Ishikawa (cell line): ENCODE data around the gene SELENOM.

Experiments used
- CEBPB ChIP-seq: IDR thresholded peaks from 2 replicates; pipeline ENCODE4 v1.6.1; 2012
- CREB1 ChIP-seq: IDR thresholded peaks from 2 replicates; pipeline ENCODE4 v1.6.1; 2012; ENCODE audit warnings: low read depth
- EGR1 ChIP-seq: IDR thresholded peaks from 2 replicates; pipeline ENCODE4 v1.6.1; 2012
- EP300 ChIP-seq: IDR thresholded peaks from 2 replicates; pipeline ENCODE4 v1.6.1; 2012; ENCODE audit warnings: borderline replicate concordance
- FOXM1 ChIP-seq: IDR thresholded peaks from 2 replicates; pipeline ENCODE4 v1.6.1; 2012; ENCODE audit warnings: low read depth, borderline replicate concordance
- MAX ChIP-seq: IDR thresholded peaks from 2 replicates; pipeline ENCODE4 v1.6.1; 2012
- NFIC ChIP-seq: IDR thresholded peaks from 2 replicates; pipeline ENCODE4 v1.6.1; 2012
- RAD21 ChIP-seq: IDR thresholded peaks from 2 replicates; pipeline ENCODE4 v1.6.1; 2012; ENCODE audit warnings: low read depth
- REST ChIP-seq: IDR thresholded peaks from 2 replicates; pipeline ENCODE4 v1.6.1; 2012; ENCODE audit warnings: low read depth, mild to moderate bottlenecking
- TAF1 ChIP-seq: IDR thresholded peaks from 2 replicates; pipeline ENCODE4 v1.6.1; 2012; ENCODE audit warnings: low read depth, mild to moderate bottlenecking
- TCF12 ChIP-seq: IDR thresholded peaks from 2 replicates; pipeline ENCODE4 v1.6.1; 2012; ENCODE audit warnings: low read depth
- TEAD4 ChIP-seq: IDR thresholded peaks from 2 replicates; pipeline ENCODE4 v1.6.1; 2012
- USF1 ChIP-seq: IDR thresholded peaks from 2 replicates; pipeline ENCODE4 v1.6.1; 2012
- YY1 ChIP-seq: IDR thresholded peaks from 2 replicates; pipeline ENCODE4 v1.6.1; 2012; ENCODE audit warnings: low read depth
- ZBTB7A ChIP-seq: IDR thresholded peaks from 2 replicates; pipeline ENCODE4 v1.6.1; 2012; ENCODE audit warnings: low read depth

Gene SELENOM

GRCh38 chr22:31136711-31137110 is 29.3 kb upstream of the SELENOM start:
- no peak for TF ChIP-seq CREB1
- TF ChIP-seq RAD21: no peak
- no peak for TF ChIP-seq TCF12

GRCh38 chr22:31136155-31136554 is 28.8 kb upstream of the SELENOM start:
- no peak for TF ChIP-seq FOXM1
- TF ChIP-seq MAX: no peak
- no peak for TF ChIP-seq NFIC
- TF ChIP-seq EGR1: no peak
- TF ChIP-seq REST: no peak
- TF ChIP-seq EP300: no peak
- TF ChIP-seq YY1: no peak
- TF ChIP-seq USF1: no peak
- TF ChIP-seq RAD21: no peak
- no peak for TF ChIP-seq TCF12
- no peak for TF ChIP-seq ZBTB7A
- TF ChIP-seq TAF1: no peak
- no peak for TF ChIP-seq TEAD4

GRCh38 chr22:31135706-31136105 is 28.3 kb upstream of the SELENOM start:
- TF ChIP-seq FOXM1: no peak
- TF ChIP-seq USF1: no peak
- TF ChIP-seq EP300: no peak
- no peak for TF ChIP-seq ZBTB7A
- TF ChIP-seq REST: no peak
- no peak for TF ChIP-seq MAX
- TF ChIP-seq YY1: no peak
- TF ChIP-seq TCF12: no peak
- TF ChIP-seq CREB1: no peak
- no peak for TF ChIP-seq TAF1
- TF ChIP-seq TEAD4: no peak
- TF ChIP-seq RAD21: no peak
- no peak for TF ChIP-seq NFIC
- TF ChIP-seq CEBPB: no peak

- no peak for TF ChIP-seq RAD21
- no peak for TF ChIP-seq YY1
- TF ChIP-seq TEAD4: no peak
- TF ChIP-seq TCF12: no peak
- TF ChIP-seq ZBTB7A: no peak
- TF ChIP-seq REST: no peak
- TF ChIP-seq USF1: no peak
These were observed 27.3 kb upstream of the SELENOM start for GRCh38 chr22:31134688-31135087.

- TF ChIP-seq MAX: no peak
- TF ChIP-seq TEAD4: no peak
- TF ChIP-seq YY1: no peak
- TF ChIP-seq EP300: no peak
- no peak for TF ChIP-seq TCF12
- TF ChIP-seq NFIC: no peak
- TF ChIP-seq USF1: no peak
- no peak for TF ChIP-seq REST
- TF ChIP-seq CREB1: no peak
- no peak for TF ChIP-seq TAF1
- no peak for TF ChIP-seq CEBPB
- TF ChIP-seq RAD21: no peak
- TF ChIP-seq FOXM1: no peak
- no peak for TF ChIP-seq EGR1
- TF ChIP-seq ZBTB7A: no peak
These were observed 26.5 kb upstream of the SELENOM start for GRCh38 chr22:31133911-31134310.
